Activated T-cell treated with anti-CD3 and anti-CD28 coated beads for 48 hours (primary cell): ENCODE measurements around the gene WNK2.

ENCODE experiments used
- DNase-seq: peaks from one replicate; pipeline ENCODE4 v3.0.0-alpha.2; 2020; ENCODE audit warnings: low read depth

WNK2 gene

DNA sequence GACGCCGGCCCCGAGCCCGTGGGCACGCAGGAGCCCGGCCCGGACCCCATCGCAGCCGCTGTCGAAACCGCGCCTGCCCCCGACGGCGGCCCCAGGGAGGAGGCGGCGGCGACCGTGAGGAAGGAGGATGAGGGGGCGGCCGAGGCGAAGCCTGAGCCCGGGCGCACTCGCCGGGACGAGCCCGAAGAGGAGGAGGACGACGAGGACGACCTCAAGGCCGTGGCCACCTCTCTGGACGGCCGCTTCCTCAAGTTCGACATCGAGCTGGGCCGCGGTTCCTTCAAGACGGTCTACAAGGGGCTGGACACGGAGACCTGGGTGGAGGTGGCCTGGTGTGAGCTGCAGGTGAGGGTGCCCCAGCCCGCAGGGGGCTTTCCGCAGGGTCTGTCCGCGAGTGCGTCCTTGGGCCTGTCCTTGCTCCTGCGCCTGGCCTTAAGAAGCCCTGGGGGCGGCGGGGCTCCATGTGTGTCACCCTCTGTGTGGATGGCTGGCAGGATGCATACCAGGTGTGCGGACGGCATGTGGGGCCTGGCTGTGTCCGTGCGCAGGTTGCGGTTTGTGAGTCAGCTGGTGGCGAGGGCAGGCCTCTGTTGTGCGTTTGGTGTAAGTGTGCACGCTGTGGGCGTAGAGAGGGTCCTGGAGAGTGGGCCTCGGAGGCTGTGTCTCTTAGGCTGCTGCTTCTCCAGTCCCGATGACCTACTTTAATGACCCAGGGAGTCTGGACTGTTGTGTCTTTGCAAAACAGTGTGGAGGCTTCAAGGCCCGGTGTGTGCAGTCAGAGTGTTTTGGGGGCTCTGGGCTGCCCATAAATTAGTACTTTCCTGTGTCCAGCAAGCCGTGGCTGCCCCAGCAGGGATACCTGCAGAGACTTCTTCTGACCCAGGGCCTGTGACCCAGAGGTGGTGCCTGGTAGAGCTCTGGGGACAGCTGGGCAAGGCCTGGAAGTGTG, 1.6 kb downstream of the WNK2 start:
- no peak for DNase-seq

DNA sequence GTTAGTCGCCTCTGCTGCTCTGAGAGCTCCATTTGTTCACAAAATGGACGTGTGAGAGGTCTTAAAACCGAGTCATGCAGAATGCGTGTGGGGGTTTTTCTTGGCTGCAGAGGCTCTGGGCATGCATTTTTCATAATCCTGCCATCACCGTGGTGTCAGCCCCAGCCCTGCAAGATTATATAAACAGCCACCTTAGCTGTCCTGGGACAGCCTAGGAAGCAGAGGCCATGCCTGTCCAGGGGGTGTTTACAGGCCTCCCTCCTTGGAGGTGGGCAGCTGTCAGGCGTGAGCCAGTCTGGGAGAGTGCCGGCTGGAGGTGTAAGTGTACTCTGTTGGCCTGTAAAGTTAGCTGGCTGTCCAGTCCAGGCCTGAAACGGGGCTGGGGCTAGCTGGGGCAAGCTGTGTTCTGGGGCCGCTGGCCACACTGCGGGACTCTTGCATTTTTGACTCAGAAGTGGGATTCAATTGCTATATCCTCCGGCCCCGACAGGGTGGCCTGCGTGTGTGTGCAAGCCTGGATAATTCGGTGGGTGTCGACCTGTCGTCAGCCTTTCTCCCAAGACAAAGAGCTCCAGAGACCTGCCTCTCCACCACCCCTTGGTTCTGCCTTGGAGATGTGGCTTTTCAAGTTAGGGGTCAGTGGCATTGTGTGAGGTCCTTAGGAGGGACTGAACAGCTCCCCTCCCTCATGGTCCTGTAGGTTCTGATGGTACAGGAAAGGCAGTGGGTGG, 2.4 kb downstream of the WNK2 start:
- DNase-seq, result no peak

DNA sequence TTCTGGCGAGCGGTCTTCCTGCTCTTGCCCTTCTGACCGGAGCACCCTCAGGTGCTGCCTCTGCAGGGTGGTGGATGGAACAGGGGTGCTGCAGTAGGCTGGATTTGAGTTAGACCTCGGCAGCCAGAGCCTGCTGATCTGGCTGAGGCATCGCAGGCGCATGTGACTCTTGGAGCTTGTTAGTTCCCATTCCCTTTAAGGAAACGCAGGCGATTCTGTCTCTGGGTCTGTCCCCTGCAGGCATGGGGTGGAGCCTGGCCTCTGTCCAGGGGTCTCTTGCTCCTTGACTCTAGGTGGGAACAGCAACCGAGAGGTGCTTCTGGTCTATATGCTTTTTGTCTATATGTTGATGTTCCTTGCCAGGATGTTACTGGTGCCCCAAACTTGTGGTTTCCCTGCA, 3.1 kb downstream of the WNK2 start:
- DNase-seq, result no peak

DNA sequence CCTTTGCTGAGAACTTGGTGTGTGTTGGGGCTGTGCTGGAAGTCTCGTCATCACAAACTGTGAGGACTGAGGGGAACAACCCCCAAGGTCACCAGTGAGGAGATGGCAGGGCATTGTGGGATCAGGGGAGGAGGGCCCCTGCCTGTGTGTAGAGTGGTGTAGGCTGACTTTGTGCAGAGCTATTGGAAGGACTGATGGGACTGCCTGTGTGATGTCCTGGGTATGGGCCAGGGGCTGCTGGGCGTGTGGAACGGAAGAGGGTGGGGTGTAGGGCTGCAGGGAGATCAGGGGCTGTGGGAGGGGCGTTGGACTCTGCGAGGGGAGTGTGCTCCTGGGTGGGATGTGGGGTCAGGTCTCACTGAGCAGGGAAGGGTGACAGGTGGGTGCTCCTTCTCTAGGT, 3.6 kb downstream of the WNK2 start:
- DNase-seq, result no peak

GRCh38 chr9:93188426-93189368, 4.8 kb downstream of the WNK2 start:
- no peak for DNase-seq

- no peak for DNase-seq
Measured at GRCh38 chr9:93189369-93190132, 5.6 kb downstream of the WNK2 start.

DNA sequence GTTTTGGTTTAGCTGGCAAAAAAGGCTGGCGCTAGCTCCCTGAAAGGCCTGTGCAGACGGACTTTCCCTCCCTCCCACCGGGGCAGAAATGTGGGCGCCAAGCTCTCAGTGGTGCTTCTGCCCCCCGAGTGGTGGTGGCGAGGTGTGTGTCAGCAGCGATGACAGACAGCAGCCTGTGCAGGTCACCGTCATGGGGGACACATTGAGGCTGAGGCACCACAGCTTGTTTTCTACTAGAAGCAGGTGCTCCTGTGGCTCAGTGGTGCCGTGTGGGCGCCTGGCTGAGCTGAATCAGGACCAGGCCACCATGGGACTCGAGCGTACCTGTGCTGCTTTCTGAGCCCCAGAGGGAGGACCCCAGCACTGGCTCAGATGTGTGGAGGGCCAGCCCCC, 6.2 kb downstream of the WNK2 start:
- DNase-seq, result no peak

DNA sequence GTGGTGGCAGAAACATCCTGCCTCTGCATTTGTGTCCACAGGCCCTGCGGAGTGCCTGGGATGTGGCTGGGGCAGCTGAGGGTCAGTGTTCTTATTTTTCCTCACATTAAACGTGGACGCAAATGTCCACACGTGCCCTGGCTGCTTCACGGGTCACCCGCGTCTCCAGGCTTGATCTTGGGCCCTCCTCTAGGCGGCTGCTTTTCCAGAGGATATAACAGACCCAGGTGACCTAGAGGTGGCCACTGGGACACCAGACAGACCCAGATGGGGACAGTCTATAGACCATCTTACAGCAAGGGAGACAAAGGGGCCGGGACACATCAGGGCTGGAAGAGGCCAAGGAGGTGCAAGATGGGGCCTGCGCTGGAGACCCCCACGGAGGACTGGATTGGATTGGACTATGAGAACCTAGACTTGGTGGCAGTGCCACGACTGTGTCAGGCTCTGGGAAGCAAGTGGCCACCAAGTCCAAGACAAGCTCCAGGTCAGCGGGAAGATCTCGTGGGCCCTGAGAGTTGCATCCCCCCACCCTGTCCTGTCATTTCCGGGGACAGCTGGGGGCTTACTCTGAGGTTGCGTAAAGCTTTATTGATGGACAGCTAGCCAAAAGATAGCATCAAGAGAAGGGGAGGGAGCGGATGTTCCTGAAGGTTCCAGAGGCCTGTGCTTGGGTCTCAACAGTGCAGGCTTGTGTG, 6.9 kb downstream of the WNK2 start:
- no peak for DNase-seq

- DNase-seq, result no peak
Measured at GRCh38 chr9:93191354-93191660, 7.4 kb downstream of the WNK2 start.

DNA sequence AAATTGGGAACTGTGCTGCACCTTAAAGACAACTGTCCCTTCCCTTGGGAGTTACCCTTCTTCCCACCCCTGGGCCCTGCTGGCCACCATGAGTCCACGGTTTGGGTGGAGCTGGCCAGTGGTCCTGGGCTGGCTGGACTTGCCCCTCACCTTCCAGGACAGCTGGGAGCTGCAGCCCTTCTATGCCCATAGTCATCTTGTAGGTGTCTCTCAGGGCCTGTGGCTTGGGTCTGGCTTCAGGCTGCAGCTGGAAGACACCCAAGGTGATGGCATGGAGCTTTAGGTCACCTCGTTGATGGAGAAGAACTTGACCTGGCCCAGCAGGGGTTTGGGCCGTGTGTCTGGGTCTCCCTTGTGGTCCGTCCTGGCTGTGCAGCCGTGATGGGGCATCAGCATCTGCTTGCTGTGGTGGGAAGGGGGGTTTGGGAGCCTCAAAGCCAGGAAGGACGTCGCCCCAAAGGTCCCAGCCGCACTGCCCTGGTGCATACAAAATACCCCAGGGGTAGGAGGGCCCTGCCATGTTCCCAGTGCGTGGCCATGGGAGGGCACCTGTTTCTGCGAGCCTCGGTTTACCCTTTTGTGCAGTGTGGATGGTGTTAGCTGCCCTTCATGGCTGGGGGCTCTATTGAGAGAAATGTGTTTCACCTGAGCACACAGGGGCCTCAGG, 8.9 kb downstream of the WNK2 start:
- DNase-seq, result no peak

GRCh38 chr9:93193388-93194220, 9.7 kb downstream of the WNK2 start:
- DNase-seq, result no peak

DNA sequence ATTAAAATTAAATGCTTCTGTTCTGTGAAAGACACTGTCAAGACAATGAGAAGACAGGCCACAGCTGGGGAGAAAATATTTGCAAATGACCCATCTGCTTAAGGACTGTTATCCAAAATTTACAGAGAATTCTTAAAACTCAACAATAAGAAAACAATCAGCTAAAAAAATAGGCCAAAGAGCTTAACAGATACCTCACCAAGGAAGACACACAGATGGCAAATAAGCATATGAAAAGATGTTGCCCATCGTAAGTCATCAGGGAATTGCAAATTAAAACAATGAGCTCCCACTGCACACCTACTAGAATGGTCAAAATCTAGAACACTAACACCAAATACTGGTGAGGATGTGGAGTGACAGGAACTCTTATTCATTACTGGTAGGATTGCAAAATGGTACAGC, 10.3 kb downstream of the WNK2 start:
- no peak for DNase-seq

GRCh38 chr9:93194641-93195040, 10.7 kb downstream of the WNK2 start:
- no peak for DNase-seq

DNA sequence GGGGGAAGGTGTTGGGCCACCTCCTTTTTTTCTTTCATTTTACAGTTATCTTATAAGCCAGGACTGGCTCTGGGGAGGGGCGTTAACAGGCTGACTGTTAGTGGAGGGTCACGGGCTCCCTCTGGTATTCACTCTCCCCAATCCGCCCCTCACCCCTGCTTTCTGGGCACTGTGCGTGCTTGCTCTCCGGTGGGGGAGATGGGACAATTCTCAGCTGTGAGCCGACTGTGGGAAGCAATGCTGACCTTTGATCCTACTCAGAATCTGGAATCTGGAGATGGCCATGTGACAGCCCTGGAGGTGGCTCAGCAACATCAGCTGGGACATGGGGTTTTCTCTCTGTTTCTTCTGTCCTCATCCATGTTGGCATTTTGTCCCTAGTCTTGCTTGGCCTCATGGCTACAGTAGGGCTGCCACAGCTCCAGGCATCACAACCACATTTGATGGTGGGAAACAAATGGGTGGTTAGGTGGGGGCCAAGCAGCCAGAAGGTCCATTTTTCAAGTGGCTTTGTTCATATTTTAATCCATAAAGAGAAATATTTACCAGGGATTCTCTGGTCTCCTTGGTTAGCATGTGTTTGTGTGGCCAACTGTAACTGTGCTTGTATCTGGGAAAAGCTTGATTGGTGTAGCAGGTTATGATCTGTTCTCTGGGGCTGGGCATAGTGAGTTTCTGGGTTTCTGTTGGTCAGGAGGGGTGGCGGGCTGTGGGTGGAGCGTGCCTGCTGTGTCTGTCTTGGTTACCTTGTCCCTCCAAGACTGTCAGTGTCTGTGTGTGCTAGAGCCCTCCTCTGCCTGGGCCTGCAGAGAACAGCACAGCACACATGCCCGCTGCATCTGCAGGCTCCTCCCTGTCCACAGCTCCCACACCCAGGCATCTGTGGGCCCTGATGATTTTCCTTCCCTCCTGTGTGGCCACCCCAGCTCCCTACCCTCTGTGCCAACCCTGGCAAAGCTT, 12.4 kb downstream of the WNK2 start:
- no peak for DNase-seq

DNA sequence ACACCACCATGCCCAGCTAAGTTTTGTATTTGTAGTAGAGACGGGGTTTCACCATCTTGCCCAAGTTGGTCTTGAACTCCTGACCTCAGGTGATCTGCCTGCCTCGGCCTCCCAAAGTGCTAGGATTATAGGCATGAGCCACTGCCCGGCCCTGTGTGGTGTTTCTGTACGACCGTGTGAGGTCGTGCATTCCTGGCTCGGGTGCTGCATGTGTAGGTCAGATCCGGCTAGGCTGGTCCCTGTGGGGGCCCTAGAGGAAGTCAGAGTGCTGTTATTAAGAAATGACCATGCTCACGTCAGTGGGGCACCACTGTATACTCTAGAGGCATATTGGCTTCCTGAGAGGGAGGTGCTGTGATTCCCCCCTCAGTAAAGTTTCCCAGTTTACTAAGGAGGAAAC, 13.7 kb downstream of the WNK2 start:
- DNase-seq, result no peak

GRCh38 chr9:93198117-93198837, 14.3 kb downstream of the WNK2 start:
- no peak for DNase-seq

- no peak for DNase-seq
Measured at GRCh38 chr9:93198838-93199625, 15.1 kb downstream of the WNK2 start.
